NB4 (cell line): ENCODE data around the gene GPR108.

Experiments
- DNase-seq: peaks from one replicate; pipeline ENCODE4 v3.0.0; 2010; ENCODE audit warnings: low read depth
- H3K4me3 ChIP-seq: one replicate; pipeline ENCODE4 v1.5.1; 2011; ENCODE audit warnings: mild to moderate bottlenecking, low read depth, low read length, moderate library complexity
- CTCF ChIP-seq: IDR thresholded peaks from one replicate; pipeline ENCODE4 v1.5.1; 2012; ENCODE audit warnings: low read depth, low read length
- MAX ChIP-seq: IDR thresholded peaks from 2 replicates; pipeline ENCODE4 v1.6.1; 2011; ENCODE audit warnings: low read depth, low read length
- MYC ChIP-seq: IDR thresholded peaks from 2 replicates; pipeline ENCODE4 v1.6.1; 2011; ENCODE audit warnings: low read depth, low read length
- POLR2A ChIP-seq: IDR thresholded peaks from 2 replicates; pipeline ENCODE4 v1.6.1; 2011; ENCODE audit warnings: mild to moderate bottlenecking; ENCODE audit not compliant: insufficient read length; ENCODE audit errors: extremely low read depth

GPR108 gene

GRCh38 chr19:6761053-6761676 lies 23.8 kb upstream of the GPR108 start:
- peak; percentile 24; the same call in 1 of the 2 replicates for TF ChIP-seq MAX
- TF ChIP-seq CTCF, result no peak
- TF ChIP-seq MYC, result no peak
- DNase-seq, result peak; percentile 37
- H3K4me3 ChIP-seq, result no peak overlapping the region

GRCh38 chr19:6760606-6761005 lies 23.2 kb upstream of the GPR108 start:
- DNase-seq, result no peak
- TF ChIP-seq POLR2A, result no peak
- no peak for TF ChIP-seq CTCF
- no peak for TF ChIP-seq MAX
- TF ChIP-seq MYC, result no peak
- H3K4me3 ChIP-seq, result no peak overlapping the region

- DNase-seq, result no peak
- no peak for TF ChIP-seq POLR2A
- TF ChIP-seq MYC, result no peak
- no peak for TF ChIP-seq CTCF
- no peak for TF ChIP-seq MAX
- H3K4me3 ChIP-seq, result no peak overlapping the region
Observed at GRCh38 chr19:6754653-6755463, 17.5 kb upstream of the GPR108 start.

GRCh38 chr19:6754136-6754535 lies 16.8 kb upstream of the GPR108 start:
- no peak for DNase-seq
- H3K4me3 ChIP-seq, result no peak overlapping the region
- no peak for TF ChIP-seq MYC

- H3K4me3 ChIP-seq, result peak overlapping the region; percentile 34
- DNase-seq, result peak; percentile 90
- TF ChIP-seq POLR2A (peak; percentile 53), CTCF (no peak), MYC (peak; percentile 98), MAX (peak; percentile 97)
Observed at GRCh38 chr19:6753178-6754031, 16.0 kb upstream of the GPR108 start.
